Measurements from ENCODE around the gene FBLIM1.

The FBLIM1 gene

GRCh38 chr1:15757016-15757543, 1.5 kb upstream of the FBLIM1 start:
- H3K27ac ChIP-seq: no peak overlapping the region
- H3K36me3 ChIP-seq (replicated peaks): no peaks in the 10 kb centered on the region
- no peaks in the 10 kb centered on the region for H3K27me3 ChIP-seq (replicated peaks)
- in situ Hi-C loops (cut with HindIII; ENCODE audit: low pct_ligation_motif_present, low sequenced_read_pairs): no loop called here
- H3K4me3 ChIP-seq (ENCODE audit: low read depth, low read length): no peak overlapping the region
- TF ChIP-seq, protein P1, sequence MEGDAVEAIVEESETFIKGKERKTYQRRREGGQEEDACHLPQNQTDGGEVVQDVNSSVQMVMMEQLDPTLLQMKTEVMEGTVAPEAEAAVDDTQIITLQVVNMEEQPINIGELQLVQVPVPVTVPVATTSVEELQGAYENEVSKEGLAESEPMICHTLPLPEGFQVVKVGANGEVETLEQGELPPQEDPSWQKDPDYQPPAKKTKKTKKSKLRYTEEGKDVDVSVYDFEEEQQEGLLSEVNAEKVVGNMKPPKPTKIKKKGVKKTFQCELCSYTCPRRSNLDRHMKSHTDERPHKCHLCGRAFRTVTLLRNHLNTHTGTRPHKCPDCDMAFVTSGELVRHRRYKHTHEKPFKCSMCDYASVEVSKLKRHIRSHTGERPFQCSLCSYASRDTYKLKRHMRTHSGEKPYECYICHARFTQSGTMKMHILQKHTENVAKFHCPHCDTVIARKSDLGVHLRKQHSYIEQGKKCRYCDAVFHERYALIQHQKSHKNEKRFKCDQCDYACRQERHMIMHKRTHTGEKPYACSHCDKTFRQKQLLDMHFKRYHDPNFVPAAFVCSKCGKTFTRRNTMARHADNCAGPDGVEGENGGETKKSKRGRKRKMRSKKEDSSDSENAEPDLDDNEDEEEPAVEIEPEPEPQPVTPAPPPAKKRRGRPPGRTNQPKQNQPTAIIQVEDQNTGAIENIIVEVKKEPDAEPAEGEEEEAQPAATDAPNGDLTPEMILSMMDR (IDR thresholded peaks at IDR 0.05; ENCODE audit: low read depth, low read length, missing control alignments): no peak
- DNase-seq: no peak

DNA sequence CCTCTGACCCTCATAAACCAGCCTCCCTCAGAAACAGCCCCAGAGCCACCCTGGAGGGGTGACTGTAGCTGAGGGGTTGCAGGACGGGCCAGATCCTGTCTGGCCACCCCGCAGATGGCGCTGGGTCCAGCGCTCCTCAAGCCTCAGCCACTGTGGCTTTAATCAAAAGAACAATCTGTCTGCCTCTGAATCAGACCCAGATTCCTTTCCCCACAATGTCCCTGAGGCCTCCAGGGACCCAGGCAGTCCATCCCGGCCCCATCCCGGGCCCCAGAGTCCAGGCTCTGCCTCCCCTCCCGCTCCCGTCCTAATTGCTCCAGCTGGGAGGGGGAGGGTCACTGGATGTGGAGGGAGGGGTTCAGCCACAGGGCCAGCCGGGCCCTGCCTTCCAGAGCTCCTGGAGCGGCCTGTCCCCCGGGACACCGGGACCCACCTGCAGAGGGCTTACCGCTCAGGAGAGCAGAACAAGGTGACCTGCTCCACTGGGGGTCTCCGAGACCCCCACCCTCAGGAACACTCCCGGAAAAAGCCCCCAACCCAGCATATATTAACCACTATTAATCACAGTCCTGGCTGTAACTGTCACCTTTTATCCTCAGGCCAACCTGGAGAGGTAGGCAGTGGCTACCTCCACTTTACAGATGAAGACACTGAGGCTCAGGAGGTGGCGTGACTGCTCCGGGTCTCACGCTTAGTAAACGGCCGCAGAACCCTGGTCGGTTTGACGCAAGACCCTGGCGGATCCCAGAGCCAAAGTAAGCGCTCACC, 836 bp upstream of the FBLIM1 start:
- in situ Hi-C loops (cut with HindIII; ENCODE audit: low pct_ligation_motif_present, low sequenced_read_pairs): no loop called here
- Histone ChIP-seq H3K27me3 (replicated peaks) (no peaks in the 10 kb centered on the region), H3K4me3 (ENCODE audit: low read depth, low read length) (peak overlapping the region; percentile 77), H3K36me3 (replicated peaks) (no peaks in the 10 kb centered on the region), H3K27ac (no peak overlapping the region)
- TF ChIP-seq, protein P1 (IDR thresholded peaks at IDR 0.05; ENCODE audit: low read depth, low read length, missing control alignments): no peak
- DNase-seq: no peak

DNA sequence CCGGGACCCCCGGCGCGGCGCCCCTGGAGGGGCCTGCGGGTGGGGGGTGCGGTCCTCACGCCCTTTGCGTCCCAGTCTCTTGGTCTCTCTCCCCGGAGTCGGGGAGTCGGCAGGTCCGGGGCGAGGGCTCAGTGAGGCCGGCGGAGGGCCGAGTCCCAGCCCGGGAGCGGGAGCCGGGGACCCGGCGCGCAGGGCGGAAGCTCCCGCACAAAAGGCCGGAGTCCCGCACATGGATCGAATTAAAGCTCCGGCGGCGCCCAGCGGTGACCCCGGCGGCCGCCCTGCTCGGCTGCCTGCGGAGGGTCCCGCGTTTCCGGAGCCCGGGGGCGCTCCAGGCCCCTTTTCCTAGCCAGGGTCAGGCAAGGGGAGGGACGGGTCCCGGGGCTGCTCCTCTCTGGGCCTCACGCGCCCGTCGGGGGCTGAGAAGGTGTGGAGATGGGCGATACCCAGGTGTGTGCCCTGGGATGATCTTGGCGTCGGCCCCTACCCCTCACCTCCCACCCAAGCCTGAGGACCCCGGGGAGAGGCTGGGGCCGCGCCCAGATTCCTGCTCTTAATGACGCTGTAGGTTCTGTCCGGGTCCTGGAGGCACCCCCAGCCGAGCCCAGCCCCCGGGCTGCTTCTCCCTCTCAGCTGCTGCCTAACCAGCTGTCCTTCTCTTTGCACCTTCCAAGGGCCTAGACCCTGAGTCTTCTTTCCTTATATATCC, 512 bp downstream of the FBLIM1 start:
- peak overlapping the region; percentile 77 for H3K4me3 ChIP-seq (ENCODE audit: low read depth, low read length)
- H3K27me3 ChIP-seq (replicated peaks): no peaks in the 10 kb centered on the region
- no peak for DNase-seq
- peak overlapping the region; percentile 2 for H3K27ac ChIP-seq
- in situ Hi-C loops (cut with HindIII; ENCODE audit: low pct_ligation_motif_present, low sequenced_read_pairs): no loop called here
- TF ChIP-seq, protein P1 (IDR thresholded peaks at IDR 0.05; ENCODE audit: low read depth, low read length, missing control alignments): no peak
- H3K36me3 ChIP-seq (replicated peaks): peaks cover 1% of the 10 kb centered on the region

- peak; percentile 53 for DNase-seq
- Histone ChIP-seq H3K27ac (peak overlapping the region; percentile 53), H3K27me3 (replicated peaks) (no peaks in the 10 kb centered on the region), H3K36me3 (replicated peaks) (peaks cover 13% of the 10 kb centered on the region), H3K4me3 (ENCODE audit: low read depth, low read length) (peak overlapping the region; percentile 47)
- TF ChIP-seq, protein P1 (IDR thresholded peaks at IDR 0.05; ENCODE audit: low read depth, low read length, missing control alignments): no peak
- in situ Hi-C loops (cut with HindIII; ENCODE audit: low pct_ligation_motif_present, low sequenced_read_pairs): no loop called here
Observed at GRCh38 chr1:15760520-15761211, 2.1 kb downstream of the FBLIM1 start.

DNA sequence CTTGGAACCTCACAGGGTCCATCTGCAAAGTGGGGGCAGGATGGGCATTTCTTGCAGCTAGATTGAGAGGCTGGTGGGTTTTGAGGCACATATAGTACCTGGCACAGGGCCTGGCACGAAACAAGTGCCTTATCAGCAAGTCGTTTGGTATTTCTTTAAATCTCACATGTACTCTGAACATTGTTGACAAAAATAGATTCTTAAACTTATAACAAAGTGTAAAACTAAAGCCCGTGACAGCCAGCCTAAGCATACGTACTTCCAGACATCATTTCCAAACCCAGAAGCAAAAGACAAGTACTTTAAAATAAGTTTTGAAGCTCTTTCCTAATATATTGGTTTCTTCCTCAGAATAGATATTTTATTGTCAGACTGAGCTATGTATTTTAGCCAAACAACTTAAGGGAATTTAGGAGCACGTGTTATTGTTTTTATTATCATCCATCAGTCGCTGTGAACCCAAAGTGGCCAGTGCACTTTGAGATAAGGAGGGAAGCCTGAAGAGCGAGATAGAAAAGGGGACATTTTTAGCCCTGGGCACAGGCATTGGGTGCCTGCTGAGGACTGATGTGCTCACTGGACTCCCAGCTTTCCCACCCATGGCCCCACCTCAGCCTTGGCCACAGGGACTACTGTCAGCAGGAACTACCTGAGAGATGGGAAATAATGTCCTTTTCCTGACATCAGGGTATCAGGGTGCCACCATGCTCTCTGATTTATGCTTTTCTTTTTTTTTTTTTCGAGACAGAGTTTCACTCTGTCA, 3.0 kb downstream of the FBLIM1 start:
- TF ChIP-seq, protein P1 (IDR thresholded peaks at IDR 0.05; ENCODE audit: low read depth, low read length, missing control alignments): no peak
- in situ Hi-C loops (cut with HindIII; ENCODE audit: low pct_ligation_motif_present, low sequenced_read_pairs): no loop called here
- Histone ChIP-seq H3K4me3 (ENCODE audit: low read depth, low read length) (peak overlapping the region; percentile 47), H3K27ac (no peak overlapping the region), H3K36me3 (replicated peaks) (peaks cover 13% of the 10 kb centered on the region), H3K27me3 (replicated peaks) (no peaks in the 10 kb centered on the region)
- DNase-seq: no peak
